C4-2B (cell line): ENCODE measurements around the gene PTPRQ.

Source experiments
- H3K27ac ChIP-seq: fragments of 450-650 bp; 2 replicates; pipeline ENCODE4 v1.5.1; 2017
- ZFX ChIP-seq: fragments of 450-650 bp; IDR thresholded peaks from 2 replicates; pipeline ENCODE4 v1.6.1; 2017
- TF ChIP-seq, protein P1 (sequence below): fragments of 450-650 bp; conservative IDR thresholded peaks from 2 replicates; pipeline ENCODE4 v1.5.1; 2017; ENCODE audit warnings: mild to moderate bottlenecking

The PTPRQ gene, protein sequence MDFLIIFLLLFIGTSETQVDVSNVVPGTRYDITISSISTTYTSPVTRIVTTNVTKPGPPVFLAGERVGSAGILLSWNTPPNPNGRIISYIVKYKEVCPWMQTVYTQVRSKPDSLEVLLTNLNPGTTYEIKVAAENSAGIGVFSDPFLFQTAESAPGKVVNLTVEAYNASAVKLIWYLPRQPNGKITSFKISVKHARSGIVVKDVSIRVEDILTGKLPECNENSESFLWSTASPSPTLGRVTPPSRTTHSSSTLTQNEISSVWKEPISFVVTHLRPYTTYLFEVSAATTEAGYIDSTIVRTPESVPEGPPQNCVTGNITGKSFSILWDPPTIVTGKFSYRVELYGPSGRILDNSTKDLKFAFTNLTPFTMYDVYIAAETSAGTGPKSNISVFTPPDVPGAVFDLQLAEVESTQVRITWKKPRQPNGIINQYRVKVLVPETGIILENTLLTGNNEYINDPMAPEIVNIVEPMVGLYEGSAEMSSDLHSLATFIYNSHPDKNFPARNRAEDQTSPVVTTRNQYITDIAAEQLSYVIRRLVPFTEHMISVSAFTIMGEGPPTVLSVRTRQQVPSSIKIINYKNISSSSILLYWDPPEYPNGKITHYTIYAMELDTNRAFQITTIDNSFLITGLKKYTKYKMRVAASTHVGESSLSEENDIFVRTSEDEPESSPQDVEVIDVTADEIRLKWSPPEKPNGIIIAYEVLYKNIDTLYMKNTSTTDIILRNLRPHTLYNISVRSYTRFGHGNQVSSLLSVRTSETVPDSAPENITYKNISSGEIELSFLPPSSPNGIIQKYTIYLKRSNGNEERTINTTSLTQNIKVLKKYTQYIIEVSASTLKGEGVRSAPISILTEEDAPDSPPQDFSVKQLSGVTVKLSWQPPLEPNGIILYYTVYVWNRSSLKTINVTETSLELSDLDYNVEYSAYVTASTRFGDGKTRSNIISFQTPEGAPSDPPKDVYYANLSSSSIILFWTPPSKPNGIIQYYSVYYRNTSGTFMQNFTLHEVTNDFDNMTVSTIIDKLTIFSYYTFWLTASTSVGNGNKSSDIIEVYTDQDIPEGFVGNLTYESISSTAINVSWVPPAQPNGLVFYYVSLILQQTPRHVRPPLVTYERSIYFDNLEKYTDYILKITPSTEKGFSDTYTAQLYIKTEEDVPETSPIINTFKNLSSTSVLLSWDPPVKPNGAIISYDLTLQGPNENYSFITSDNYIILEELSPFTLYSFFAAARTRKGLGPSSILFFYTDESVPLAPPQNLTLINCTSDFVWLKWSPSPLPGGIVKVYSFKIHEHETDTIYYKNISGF (N-terminal part only)

DNA sequence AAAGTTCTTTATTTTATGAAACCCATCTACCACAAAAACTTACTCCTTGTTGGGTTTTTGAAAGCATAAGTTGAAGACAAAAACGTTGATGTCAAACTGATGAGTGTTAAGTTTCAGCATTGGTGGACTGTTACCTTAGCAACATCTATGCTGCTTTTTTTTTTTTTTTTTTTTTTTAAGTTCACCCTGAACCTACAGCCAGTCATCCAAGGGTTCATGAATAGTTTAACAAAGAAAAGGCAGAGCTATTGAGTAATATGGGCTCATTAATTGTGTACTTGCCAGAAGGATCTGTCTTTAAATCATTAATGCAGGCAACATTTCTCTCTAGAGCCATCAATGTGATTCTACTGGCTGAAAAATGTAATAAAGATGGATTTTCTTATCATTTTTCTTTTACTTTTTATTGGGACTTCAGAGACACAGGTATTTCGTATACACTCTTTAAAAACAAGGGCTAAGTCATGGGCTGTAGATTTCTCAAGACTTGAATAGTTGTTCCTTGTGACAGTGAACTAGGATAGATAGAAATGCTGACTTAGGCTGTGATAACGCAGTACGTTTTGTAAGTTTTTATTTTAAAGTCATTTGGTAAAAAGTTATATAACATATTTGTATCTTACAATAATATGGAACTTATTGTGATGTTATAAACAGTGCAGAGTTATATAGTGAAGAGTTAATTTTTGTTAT lies at the start of gene PTPRQ:
Gene PTPRQ (plus strand): TSS at position 262 of the 693 bp plus-strand sequence. CDS start 111 bp downstream, at position 373.
- no peak within 1 kb of the TSS for H3K27ac ChIP-seq
- no peak for TF ChIP-seq ZFX
- TF ChIP-seq, protein P1, sequence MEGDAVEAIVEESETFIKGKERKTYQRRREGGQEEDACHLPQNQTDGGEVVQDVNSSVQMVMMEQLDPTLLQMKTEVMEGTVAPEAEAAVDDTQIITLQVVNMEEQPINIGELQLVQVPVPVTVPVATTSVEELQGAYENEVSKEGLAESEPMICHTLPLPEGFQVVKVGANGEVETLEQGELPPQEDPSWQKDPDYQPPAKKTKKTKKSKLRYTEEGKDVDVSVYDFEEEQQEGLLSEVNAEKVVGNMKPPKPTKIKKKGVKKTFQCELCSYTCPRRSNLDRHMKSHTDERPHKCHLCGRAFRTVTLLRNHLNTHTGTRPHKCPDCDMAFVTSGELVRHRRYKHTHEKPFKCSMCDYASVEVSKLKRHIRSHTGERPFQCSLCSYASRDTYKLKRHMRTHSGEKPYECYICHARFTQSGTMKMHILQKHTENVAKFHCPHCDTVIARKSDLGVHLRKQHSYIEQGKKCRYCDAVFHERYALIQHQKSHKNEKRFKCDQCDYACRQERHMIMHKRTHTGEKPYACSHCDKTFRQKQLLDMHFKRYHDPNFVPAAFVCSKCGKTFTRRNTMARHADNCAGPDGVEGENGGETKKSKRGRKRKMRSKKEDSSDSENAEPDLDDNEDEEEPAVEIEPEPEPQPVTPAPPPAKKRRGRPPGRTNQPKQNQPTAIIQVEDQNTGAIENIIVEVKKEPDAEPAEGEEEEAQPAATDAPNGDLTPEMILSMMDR = no peak

- TF ChIP-seq, protein P1 = no peak
- no peak for TF ChIP-seq ZFX
- no peak overlapping the region for H3K27ac ChIP-seq
Observed at GRCh38 chr12:80400571-80400991, 43.5 kb upstream of the PTPRQ start.

DNA sequence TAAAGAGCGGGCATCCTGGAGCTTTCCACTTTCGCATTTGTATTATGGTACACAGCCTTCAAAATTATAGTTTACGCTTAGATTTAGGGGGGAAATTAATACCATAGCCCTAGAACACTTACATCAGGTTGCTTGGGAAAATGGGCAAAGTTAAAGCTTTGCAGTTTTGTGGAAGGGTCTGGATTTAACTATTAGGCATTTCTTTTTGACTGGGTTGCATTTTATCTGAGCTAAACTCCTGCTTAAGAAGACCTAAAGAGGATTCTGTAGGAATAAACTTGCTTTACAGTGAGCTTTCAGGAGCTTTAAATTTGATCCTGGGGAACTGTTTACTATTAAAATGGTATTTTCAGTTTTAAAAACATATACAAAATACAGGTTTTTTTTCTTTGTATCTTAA lies 42.8 kb upstream of the PTPRQ start:
- no peak for TF ChIP-seq ZFX
- TF ChIP-seq, protein P1 = no peak
- H3K27ac ChIP-seq = no peak overlapping the region

GRCh38 chr12:80404629-80405028 lies 39.4 kb upstream of the PTPRQ start:
- TF ChIP-seq, protein P1 = no peak
- no peak for TF ChIP-seq ZFX
- H3K27ac ChIP-seq = no peak overlapping the region

DNA sequence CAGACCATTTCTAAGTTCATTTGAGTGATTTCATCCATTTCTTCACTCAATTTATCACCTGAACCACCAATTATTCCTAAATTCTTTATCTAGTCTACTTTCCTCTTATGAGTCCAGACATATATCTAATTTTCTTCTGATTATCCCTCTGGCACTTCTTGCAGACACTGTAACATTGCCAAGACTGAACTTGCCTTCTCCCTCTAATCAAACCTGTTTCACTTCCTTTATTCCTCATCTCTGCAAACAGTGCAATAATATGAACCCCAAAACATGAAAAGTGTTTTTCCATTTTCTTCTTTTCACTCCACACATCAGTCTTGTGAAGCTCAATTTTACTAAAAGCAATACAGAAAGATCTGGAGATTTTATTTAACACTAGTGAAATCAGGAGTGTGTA lies 37.8 kb upstream of the PTPRQ start:
- no peak overlapping the region for H3K27ac ChIP-seq
- TF ChIP-seq, protein P1 = no peak
- TF ChIP-seq ZFX = no peak

- TF ChIP-seq, protein P1 = no peak
- no peak for TF ChIP-seq ZFX
Observed at GRCh38 chr12:80411787-80412186, 32.2 kb upstream of the PTPRQ start.

More at GRCh38 chr12:80411787-80412186, 32.2 kb upstream of the PTPRQ start:
- H3K27ac ChIP-seq = no peak overlapping the region
